GM21381 (cell line): ENCODE results near the gene SNX24.

Experiments used
- ATAC-seq: cut with Tn5 transposase; IDR thresholded peaks from one replicate; pipeline ENCODE4 v1.9.1; 2021; ENCODE audit warnings: mild to moderate bottlenecking, moderate library complexity; ENCODE audit not compliant: unreplicated experiment

SNX24 gene

GRCh38 chr5:123000731-123001130 is 155.3 kb downstream of the SNX24 start:
- no peak for ATAC-seq

DNA sequence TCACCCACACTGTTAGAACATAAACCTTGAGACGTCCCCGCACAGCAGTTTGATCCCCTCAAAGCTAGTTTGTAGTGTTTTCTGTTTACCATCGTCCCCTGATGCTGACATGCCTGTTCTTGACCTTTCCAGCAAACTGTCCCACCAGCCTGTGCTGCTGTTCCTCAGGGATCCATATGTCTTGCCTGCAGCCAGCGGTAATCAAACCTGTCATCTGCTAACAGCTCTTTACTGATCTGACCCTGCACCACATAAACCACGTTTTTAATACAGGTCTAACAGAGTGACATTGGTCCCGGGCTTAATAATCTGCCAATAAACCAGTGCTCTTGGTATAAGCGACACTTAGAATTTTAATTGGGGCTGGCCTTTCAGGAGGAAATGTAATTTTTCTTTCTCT is 156.4 kb downstream of the SNX24 start:
- ATAC-seq, result no peak

DNA sequence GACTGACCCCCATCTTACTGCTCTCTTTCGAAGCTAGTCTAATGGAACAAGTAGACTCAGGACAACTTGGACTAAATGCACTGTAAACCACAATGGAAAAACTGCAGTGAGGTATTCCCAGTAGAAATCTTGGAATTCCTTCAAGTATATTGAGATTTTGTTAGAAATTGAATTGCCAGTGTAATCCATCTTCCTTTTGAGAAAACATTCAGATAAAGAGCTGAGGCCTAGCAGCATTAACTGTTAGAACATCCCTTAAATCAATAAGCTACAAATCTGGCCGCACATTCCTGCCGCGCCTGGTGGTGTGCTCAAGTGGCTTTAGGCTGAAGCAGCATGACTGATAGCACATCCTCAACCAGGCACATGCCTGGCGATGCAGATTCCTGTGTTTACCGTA is 161.8 kb downstream of the SNX24 start:
- ATAC-seq, result no peak

DNA sequence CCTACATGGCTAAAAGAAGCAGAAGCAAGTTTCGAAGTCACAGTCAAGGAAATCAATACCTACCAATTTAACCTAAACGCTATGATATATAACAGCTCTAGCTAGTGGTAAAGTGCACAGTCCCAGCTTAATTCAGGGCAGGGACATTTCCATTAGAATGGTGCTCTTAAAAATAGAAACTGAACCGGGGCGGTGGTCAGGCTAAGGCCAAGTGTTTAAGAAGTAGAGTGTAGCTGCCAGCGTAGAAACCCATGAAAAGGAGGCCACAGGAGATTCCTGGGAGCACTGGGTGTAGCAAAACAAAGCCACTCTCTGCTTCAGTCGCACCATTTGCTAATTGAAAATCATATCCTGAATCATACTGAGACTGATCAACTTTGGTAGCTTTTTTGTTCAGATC is 162.3 kb downstream of the SNX24 start:
- no peak for ATAC-seq

DNA sequence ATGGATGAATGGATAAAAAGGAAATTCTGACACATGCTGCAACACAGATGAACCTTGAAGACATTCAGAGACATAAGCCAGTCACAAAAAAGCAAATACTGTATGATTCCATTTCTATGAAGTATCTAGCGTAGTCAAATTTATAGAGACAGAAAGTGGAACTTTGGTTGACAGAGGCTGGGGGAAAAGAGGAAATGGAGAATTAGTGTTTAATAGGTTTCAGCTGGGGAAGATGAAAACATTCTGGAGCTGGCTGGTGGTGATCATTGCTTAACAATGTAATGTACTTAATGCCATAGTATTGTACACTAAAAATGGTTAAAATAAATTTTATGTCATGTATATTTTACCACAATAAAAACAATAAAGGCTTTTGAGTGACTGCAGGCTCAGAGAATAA is 166.9 kb downstream of the SNX24 start:
- ATAC-seq, result no peak

GRCh38 chr5:123014689-123015088 is 169.3 kb downstream of the SNX24 start:
- ATAC-seq, result no peak

DNA sequence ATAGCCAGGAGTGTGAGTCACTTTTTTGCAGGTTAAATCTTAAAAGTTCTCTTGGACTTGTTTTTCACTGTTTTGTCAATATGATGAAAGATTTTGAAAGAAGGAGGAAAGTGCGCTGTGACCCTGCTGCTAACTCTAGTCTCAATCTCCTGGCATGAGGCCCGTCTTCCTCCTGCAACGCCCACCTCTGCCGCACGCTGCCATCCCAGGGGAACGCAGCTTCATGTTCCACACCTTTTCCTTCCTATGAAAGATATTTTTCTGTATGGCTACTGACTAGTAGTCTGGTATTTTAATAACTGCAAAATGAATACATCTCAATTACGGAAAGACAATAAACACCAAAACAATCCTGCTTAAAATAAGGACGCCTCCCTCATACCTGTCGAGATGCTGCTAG is 182.8 kb downstream of the SNX24 start:
- no peak for ATAC-seq

DNA sequence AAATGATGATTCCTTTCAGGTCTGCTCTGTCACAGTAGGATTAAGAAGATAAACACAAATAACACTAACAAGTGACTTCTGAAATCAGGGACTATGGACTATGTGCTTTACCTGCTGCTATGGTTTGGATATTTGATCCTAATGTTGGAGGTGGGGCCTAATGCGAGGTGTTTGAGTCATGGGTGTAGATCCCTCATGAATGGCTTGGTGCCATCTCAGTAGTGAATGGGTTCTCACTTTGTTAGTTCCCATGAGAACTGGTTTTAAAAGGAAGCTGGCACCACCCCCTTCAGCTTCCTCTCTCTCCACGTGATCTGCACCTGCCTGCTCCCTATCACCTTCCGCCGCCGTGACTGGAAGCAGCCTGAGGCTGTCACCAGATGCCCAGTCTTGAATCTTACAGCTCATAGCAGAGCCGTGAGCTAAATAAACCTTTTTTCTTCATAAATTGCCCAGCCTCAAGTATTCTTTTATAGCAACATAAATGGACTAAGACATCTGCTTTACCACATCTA is 187.8 kb downstream of the SNX24 start:
- ATAC-seq, result no peak

DNA sequence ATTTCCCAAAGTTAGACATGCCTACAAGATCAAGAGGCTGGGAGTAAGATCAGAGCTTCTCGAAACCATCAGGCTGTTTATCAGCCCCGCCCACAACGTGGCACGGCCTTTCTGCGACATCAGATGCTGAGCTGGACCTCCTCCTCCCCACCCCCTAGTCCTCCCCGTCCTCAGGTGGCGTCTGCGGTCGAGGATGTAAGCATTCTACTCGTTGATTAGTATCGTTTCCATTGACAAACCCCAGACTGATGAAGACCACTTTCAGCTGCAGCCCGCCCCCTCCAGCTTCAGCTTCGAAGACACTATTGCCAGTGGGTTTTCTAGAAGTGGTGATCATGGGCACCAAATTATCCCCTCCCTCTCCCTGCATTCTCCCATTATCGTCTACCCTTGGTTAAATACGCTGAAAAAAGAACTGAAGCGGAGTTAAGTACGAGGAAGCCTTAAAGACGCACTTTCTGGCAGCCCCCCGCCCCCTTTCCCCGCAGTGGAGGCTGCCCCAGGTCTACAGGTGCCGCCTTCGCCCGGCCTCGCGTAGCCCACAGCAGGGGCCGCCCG is 190.0 kb downstream of the SNX24 start:
- no peak for ATAC-seq

DNA sequence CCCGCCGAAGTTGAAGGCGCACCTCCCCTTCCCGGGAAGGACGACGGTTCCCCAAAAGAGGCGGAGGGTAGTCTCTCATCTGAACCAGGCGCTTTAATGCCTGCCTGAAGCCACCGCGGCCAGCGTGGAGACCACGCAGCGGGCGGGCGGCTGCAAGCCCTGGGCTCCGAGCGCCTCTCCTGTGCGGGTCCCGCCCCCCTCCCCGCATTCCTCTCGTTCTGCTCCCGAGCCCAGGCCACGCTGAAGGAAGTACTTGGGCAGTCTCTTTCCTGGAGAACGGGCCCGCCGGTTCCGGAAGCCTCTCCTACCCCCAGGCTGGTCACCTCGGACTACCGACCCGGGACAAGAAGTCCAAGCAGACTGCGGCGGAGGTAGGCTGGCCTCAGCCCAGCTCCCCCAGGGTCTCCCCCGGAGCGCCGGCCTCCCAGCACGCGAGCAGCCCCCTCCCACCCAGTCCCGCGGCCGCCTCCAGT is 190.5 kb downstream of the SNX24 start:
- no peak for ATAC-seq

DNA sequence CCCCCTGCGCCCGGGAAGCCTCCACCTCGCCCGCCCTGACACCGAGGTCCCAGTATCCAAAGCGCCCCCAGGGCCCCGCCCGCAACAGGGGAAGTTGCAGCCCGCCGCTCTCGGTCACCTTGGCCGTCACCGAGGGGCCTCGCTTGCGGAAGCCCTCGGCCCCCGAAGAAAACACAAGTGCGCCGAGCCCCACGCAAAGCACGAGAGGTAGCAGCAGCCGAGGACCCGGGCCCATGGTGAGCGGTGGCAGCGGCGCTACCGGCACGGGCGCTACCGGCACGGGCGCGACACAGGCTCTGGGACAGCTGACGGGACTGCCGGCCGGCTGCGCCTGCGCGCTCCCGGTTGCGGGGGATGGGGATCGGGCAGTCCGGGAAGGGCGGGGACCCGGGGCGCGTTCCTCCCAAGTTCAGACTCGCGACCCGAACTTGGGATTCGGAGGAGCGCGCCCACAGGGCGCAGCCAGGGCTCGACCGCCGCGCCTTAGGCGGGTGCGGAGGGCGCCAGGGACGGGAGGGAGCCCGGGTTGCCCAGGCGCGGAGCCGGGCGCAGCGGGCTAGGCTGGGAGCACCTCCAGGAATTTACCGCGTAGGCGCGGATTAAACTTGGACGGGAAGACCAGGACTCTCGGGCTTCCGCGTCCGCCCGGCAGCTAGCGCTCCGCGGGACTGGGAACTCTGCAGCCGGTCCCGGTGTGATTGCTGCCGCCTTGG is 191.1 kb downstream of the SNX24 start, which contains the start of gene PPIC:
TSS of gene PPIC (minus strand) at position 335 of the 713 bp plus-strand sequence. CDS start at position 235, 100 bp downstream.
- peak; percentile 66 for ATAC-seq

DNA sequence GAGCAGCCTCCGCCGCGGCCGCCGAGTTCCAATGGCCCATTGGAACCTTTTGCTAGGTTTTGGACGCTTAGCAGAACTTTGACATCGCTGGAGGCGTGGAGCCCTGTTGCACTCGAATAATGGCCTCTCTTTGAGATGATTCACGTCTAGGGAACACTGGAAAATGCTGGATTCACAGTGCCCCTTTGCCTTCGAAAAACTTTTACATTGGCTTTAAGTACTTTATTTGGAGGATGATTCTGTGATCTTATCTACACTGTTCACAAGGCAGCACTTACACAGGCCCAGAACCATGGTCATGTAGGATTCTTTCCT is 191.6 kb downstream of the SNX24 start:
- ATAC-seq, result no peak

DNA sequence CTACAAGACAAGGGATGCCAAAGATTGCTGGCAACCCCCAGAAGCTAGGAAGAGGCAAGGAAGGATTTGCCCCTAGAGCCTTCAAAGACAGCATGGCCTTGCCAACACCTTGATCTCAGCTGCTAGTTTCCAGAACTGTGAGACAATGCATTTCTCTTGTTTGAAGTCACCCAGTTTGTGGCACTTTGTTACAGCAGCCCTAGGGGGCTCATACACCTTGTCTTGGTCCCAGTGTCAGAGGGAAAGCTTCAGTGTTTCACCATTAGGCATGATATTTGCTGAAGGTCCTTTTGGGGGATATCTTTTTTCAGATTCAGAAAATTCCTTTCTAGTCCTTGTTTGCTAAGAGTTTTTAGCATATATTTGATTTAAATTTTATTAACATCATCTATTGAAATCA is 194.3 kb downstream of the SNX24 start:
- no peak for ATAC-seq

GRCh38 chr5:123044926-123045617 is 199.7 kb downstream of the SNX24 start:
- no peak for ATAC-seq

DNA sequence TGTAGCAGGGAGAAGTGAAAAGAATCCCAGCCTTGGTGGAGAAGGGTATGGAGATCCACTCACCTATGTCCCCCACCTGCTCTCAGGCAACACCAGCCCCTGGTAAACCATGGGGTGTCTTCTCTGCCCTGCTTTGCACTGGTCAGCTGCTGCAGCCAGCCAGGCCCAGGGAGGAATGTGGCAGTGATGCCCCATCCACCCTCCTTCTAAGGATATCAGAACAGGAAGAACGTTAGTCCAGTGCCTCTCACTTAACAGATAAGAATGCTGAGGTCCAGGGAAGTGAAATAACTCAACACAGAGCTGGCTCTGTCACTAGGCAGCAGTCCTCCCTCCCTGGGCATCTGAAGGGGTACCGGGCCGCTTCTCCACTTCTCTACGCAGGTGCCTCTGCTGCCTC is 200.8 kb downstream of the SNX24 start:
- ATAC-seq, result no peak

DNA sequence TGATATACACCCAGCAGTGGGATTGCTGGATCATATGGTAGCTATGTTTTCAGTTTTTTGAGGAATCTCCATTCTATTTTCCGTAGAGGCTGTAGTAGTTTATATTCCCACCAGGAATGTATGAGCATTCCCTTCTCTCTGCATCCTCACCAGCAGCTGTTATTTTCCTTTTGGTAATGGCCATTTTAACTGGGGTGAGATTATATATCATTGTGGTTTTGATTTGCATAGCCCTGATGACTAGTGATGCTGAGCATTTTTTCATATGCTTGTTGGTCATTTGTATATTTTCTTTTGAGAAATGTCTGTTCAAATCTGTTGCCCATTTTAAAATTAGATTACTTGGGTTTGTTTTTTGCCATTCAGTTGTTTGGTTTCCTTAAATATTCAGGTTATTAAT is 202.3 kb downstream of the SNX24 start:
- ATAC-seq, result no peak

DNA sequence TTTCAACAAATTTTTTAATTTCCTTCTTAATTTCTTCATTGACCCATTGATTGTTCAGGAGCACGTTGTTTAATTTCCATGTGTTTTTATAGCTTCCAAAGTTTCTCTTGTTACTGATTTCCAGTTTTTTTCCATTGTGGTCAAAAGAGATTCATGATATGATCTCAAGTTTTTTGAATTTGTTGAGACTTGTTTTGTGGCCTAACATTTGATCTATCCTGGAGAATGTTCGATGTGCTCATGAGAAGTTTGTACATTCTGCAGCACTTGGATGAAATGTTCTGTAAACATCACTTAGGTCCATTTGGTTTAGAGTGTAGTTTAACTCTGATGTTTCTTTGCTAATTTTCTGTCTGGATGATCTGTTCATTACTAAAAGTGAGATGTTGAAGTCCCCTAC is 205.8 kb downstream of the SNX24 start:
- ATAC-seq, result no peak
